K562 (cell line): ENCODE results near the gene DMXL1.

Source experiments
- FOXA1 ChIP-seq: fragments of 450-650 bp; IDR thresholded peaks from 2 replicates; pipeline ENCODE4 v1.6.1; 2016; ENCODE audit warnings: mild to moderate bottlenecking, borderline replicate concordance
- FOXM1 ChIP-seq, 2 experiments: fragments of 450-650 bp in 1 of 2; sonication (generic) in 1 of 2; formaldehyde crosslinking in 1 of 2; IDR thresholded peaks; 2 replicates each; pipeline versions ENCODE4 v1.6.1 to v1.9.0; 2017 to 2022; ENCODE audit warnings: low read depth in 2 of 2, mild to moderate bottlenecking in 2 of 2, missing genetic modification reagents in 1 of 2, moderate library complexity in 1 of 2
- HDAC2 ChIP-seq: fragments of 450-650 bp; IDR thresholded peaks from 2 replicates; pipeline ENCODE4 v1.6.1; 2016; ENCODE audit warnings: mild to moderate bottlenecking
- NFRKB ChIP-seq: fragments of 450-650 bp; IDR thresholded peaks from 2 replicates; pipeline ENCODE4 v1.6.1; 2016; ENCODE audit warnings: low read depth
- POLR3A ChIP-seq: IDR thresholded peaks from 2 replicates; pipeline ENCODE4 v1.6.1; 2011; ENCODE audit warnings: borderline replicate concordance, mild to moderate bottlenecking, moderate library complexity; ENCODE audit not compliant: insufficient read length, insufficient read depth; ENCODE audit errors: extremely low read depth
- SIN3A ChIP-seq, 2 experiments: fragments of 150-350 bp in 1 of 2; IDR thresholded peaks; 2 replicates each; pipeline ENCODE4 v1.6.1; 2011 to 2016; ENCODE audit warnings: borderline replicate concordance in 2 of 2, low read depth in 2 of 2, low read length in 2 of 2, mild to moderate bottlenecking in 2 of 2, moderate library complexity in 2 of 2; ENCODE audit not compliant: control insufficient read depth in 1 of 2
- ZBTB1 ChIP-seq: sonication (generic); formaldehyde crosslinking; IDR thresholded peaks from 2 replicates; pipeline ENCODE4 v1.8.1; 2023; ENCODE audit warnings: missing genetic modification reagents, low read depth, mild to moderate bottlenecking, borderline replicate concordance
- ZNF561 ChIP-seq: fragments of 450-650 bp; formaldehyde crosslinking; conservative IDR thresholded peaks from 2 replicates; pipeline ENCODE4 v1.4.0; 2020; ENCODE audit warnings: mild to moderate bottlenecking, moderate library complexity
- TF ChIP-seq, protein P1 (sequence below), 3 experiments: fragments of 200-800 bp in 1 of 3; fragments of 250-450 bp in 1 of 3; fragments of 450-650 bp in 1 of 3; sonication (Bioruptor Pico) in 1 of 3; sonication (Bioruptor generic) in 1 of 3; formaldehyde crosslinking in 1 of 3; IDR thresholded peaks; 2 replicates each; pipeline versions ENCODE4 v1.6.1 to v1.8.0; 2016 to 2022; ENCODE audit warnings: mild to moderate bottlenecking in 2 of 3, missing genetic modification characterization in 2 of 3, missing compliant biosample characterization in 1 of 3, moderate library complexity in 1 of 3

DNA sequence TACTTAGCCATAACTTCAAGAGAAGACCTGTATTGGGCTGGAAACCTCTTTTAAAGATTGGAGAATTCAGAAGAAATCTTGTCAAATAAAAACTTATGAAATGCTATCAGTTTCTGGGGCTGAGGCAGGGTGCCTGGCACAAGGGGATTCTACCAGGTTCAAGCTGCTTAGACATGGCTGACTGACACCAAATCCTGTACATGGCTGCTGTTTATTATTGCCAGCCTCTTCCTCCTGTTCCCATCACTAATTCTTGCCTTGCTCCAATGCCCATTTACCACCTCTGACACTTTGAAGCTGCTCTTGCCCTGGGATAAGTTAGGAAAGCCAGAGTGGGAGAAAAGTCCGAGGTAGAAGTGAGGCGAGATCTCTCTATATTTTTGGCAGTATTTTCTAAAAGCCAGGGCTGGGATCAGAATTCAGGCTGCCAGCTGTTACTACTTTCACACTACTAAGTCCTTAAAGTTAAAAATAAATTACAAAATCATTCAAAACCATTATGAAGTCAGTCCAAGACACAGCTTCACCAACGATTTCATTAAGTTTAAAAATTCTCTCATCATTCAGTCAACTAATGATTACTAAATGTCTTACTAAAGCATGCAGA is 218.7 kb downstream of the DMXL1 start:
- no peak for TF ChIP-seq SIN3A (IDR thresholded peaks at IDR 0.05; ENCODE audit: borderline replicate concordance in 2 of 2, control insufficient read depth in 1 of 2, low read depth in 2 of 2, low read length in 2 of 2)
- no peak for TF ChIP-seq ZNF561 (CRISPR knock-in tag)
- TF ChIP-seq FOXA1, result no peak
- no peak for TF ChIP-seq NFRKB
- no peak for TF ChIP-seq FOXM1 (IDR thresholded peaks at IDR 0.05; ENCODE audit: low read depth)
- TF ChIP-seq FOXM1 (CRISPR knock-in tag; IDR thresholded peaks at IDR 0.05; ENCODE audit: low read depth), result no peak
- no peak for TF ChIP-seq HDAC2
- TF ChIP-seq, protein P1, sequence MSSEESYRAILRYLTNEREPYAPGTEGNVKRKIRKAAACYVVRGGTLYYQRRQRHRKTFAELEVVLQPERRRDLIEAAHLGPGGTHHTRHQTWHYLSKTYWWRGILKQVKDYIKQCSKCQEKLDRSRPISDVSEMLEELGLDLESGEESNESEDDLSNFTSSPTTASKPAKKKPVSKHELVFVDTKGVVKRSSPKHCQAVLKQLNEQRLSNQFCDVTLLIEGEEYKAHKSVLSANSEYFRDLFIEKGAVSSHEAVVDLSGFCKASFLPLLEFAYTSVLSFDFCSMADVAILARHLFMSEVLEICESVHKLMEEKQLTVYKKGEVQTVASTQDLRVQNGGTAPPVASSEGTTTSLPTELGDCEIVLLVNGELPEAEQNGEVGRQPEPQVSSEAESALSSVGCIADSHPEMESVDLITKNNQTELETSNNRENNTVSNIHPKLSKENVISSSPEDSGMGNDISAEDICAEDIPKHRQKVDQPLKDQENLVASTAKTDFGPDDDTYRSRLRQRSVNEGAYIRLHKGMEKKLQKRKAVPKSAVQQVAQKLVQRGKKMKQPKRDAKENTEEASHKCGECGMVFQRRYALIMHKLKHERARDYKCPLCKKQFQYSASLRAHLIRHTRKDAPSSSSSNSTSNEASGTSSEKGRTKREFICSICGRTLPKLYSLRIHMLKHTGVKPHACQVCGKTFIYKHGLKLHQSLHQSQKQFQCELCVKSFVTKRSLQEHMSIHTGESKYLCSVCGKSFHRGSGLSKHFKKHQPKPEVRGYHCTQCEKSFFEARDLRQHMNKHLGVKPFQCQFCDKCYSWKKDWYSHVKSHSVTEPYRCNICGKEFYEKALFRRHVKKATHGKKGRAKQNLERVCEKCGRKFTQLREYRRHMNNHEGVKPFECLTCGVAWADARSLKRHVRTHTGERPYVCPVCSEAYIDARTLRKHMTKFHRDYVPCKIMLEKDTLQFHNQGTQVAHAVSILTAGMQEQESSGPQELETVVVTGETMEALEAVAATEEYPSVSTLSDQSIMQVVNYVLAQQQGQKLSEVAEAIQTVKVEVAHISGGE (CRISPR knock-in tag; IDR thresholded peaks at IDR 0.05), result no peak
- TF ChIP-seq POLR3A, result no peak
- TF ChIP-seq ZBTB1, result no peak
